Measurements from ENCODE around the gene TRIM24. TPM values are rescaled to one million over a fixed set of nuclear protein-coding genes. Genes with fewer than 3 reads are reported as not detected.

The TRIM24 gene
- total and polyA plus RNA-seq, 2 donors from 2014 or later: 7.6 to 16.8 TPM

- DNase-seq (no peak), FAIRE-seq (no peak)
- Histone ChIP-seq H3K4me3 (ENCODE audit: low read length in 3 of 3) (no peak overlapping the region), H3K27me3 (ENCODE audit: control insufficient read depth, insufficient read depth, low read length) (no peaks in the 10 kb centered on the region), H3K4me1 (ENCODE audit: control insufficient read depth in 2 of 3, insufficient read depth in 2 of 3, low read depth in 1 of 3, low read length in 3 of 3) (no peaks in the 10 kb centered on the region), H3K36me3 (ENCODE audit: control insufficient read depth in 2 of 3, insufficient read depth in 3 of 3, low read length in 3 of 3) (peaks cover 2 to 7% (median 5%) of the 10 kb centered on the region in 3 donors), H3K9ac (ENCODE audit: low read length in 3 of 3) (no peak overlapping the region), H3K9me3 (ENCODE audit: control insufficient read depth in 2 of 3, insufficient read depth in 1 of 3, low read length in 3 of 3) (peaks cover 0 to 7% (median 0%) of the 10 kb centered on the region in 3 donors), H3K27ac (ENCODE audit: low read depth in 2 of 2, low read length in 2 of 2) (no peak overlapping the region)
- TF ChIP-seq, protein P1, sequence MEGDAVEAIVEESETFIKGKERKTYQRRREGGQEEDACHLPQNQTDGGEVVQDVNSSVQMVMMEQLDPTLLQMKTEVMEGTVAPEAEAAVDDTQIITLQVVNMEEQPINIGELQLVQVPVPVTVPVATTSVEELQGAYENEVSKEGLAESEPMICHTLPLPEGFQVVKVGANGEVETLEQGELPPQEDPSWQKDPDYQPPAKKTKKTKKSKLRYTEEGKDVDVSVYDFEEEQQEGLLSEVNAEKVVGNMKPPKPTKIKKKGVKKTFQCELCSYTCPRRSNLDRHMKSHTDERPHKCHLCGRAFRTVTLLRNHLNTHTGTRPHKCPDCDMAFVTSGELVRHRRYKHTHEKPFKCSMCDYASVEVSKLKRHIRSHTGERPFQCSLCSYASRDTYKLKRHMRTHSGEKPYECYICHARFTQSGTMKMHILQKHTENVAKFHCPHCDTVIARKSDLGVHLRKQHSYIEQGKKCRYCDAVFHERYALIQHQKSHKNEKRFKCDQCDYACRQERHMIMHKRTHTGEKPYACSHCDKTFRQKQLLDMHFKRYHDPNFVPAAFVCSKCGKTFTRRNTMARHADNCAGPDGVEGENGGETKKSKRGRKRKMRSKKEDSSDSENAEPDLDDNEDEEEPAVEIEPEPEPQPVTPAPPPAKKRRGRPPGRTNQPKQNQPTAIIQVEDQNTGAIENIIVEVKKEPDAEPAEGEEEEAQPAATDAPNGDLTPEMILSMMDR (IDR thresholded peaks at IDR 0.05; ENCODE audit: borderline replicate concordance, extremely low read depth, insufficient read depth): no peak
- intact Hi-C loops (cut with DNase I): no loop called here
These were observed 53.3 kb downstream of the TRIM24 start for GRCh38 chr7:138513344-138513871.

DNA sequence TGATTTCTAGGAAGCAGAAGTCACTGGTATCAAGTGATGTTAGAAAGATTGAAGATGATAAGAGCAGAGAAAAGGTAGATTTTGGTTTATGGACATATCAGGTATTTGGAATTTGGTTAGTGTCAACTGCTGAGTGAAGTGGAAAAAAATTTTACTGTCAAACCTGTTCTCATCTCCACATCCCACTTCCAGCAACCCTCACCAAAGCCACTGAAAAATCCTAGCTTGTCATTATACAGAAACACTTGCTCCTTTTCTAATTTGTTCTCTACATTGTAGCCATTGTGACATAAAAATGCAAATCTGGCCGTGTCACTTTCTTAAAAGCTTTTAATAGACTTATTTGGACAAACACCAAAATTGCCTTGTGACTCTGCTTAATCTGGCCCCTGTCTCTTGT, 54.0 kb downstream of the TRIM24 start:
- FAIRE-seq: no peak
- no peak for DNase-seq
- Histone ChIP-seq H3K4me1 (ENCODE audit: control insufficient read depth in 2 of 3, insufficient read depth in 2 of 3, low read depth in 1 of 3, low read length in 3 of 3) (no peaks in the 10 kb centered on the region), H3K4me3 (ENCODE audit: low read length in 3 of 3) (no peak overlapping the region), H3K27ac (ENCODE audit: low read depth in 2 of 2, low read length in 2 of 2) (no peak overlapping the region), H3K9me3 (ENCODE audit: control insufficient read depth in 2 of 3, insufficient read depth in 1 of 3, low read length in 3 of 3) (peaks cover 0 to 7% (median 0%) of the 10 kb centered on the region in 3 donors), H3K36me3 (ENCODE audit: control insufficient read depth in 2 of 3, insufficient read depth in 3 of 3, low read length in 3 of 3) (peaks cover 2 to 7% (median 5%) of the 10 kb centered on the region in 3 donors), H3K9ac (ENCODE audit: low read length in 3 of 3) (no peak overlapping the region), H3K27me3 (ENCODE audit: control insufficient read depth, insufficient read depth, low read length) (no peaks in the 10 kb centered on the region)
- TF ChIP-seq, protein P1 (IDR thresholded peaks at IDR 0.05; ENCODE audit: borderline replicate concordance, extremely low read depth, insufficient read depth): no peak
- intact Hi-C loops (cut with DNase I): no loop called here

GRCh38 chr7:138515001-138515528, 55.0 kb downstream of the TRIM24 start:
- FAIRE-seq: no peak
- intact Hi-C loops (cut with DNase I): no loop called here
- peaks cover 3 to 17% (median 4%) of the 10 kb centered on the region in 3 donors for H3K36me3 ChIP-seq (ENCODE audit: control insufficient read depth in 2 of 3, insufficient read depth in 3 of 3, low read length in 3 of 3)

More at GRCh38 chr7:138515001-138515528, 55.0 kb downstream of the TRIM24 start:
- no peak overlapping the region for H3K9ac ChIP-seq (ENCODE audit: low read length in 3 of 3)
- no peaks in the 10 kb centered on the region for H3K4me1 ChIP-seq (ENCODE audit: control insufficient read depth in 2 of 3, insufficient read depth in 2 of 3, low read depth in 1 of 3, low read length in 3 of 3)
- DNase-seq: no peak
- TF ChIP-seq, protein P1 (IDR thresholded peaks at IDR 0.05; ENCODE audit: borderline replicate concordance, extremely low read depth, insufficient read depth): no peak
- H3K27ac ChIP-seq (ENCODE audit: low read depth in 2 of 2, low read length in 2 of 2): no peak overlapping the region
- H3K4me3 ChIP-seq (ENCODE audit: low read length in 3 of 3): no peak overlapping the region
- H3K9me3 ChIP-seq (ENCODE audit: control insufficient read depth in 2 of 3, insufficient read depth in 1 of 3, low read length in 3 of 3): peaks cover 0 to 7% (median 0%) of the 10 kb centered on the region in 3 donors
- no peaks in the 10 kb centered on the region for H3K27me3 ChIP-seq (ENCODE audit: control insufficient read depth, insufficient read depth, low read length)

Data from kidney (tissue), 14 donors.